Measurements from ENCODE around the gene TRIM7. TPM values are rescaled to one million over a fixed set of nuclear protein-coding genes. Genes with fewer than 3 reads are reported as not detected.
A peak's percentile ranks its signal among the peaks of the same experiment; 100 is the strongest.

Gene TRIM7
- total and polyA plus RNA-seq, 12 donors: 3.9 to 30.8 (median 6.0) TPM

DNA sequence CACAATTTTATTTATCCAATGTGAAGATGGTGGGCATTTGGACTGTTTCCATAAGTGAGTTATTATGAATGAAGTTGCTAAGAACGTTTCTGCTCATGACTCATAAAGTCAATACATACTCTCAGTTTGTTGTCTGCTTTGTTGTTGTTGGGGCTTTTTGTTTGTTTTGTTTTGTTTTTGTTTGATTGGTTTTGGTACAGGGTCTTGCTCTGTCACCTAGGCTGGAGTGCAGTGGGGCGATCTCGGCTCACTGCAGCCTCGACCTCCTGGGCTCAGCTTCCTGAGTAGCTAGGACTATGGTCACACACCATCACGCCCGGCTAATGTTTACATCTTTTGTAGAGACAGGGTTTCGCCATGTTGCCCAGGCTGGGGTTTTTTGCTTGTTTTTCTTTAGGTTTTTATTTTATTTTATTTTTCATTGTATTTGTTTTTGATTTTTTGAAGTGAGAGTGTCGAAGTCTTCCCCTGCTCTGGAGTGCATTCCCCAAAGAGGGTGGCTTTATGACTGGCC lies 18.0 kb downstream of the TRIM7 start:
- peak overlapping the region in 3 of 10 donors; percentile 59 to 81 (median 77) for H3K27ac ChIP-seq
- TF ChIP-seq, protein P1, sequence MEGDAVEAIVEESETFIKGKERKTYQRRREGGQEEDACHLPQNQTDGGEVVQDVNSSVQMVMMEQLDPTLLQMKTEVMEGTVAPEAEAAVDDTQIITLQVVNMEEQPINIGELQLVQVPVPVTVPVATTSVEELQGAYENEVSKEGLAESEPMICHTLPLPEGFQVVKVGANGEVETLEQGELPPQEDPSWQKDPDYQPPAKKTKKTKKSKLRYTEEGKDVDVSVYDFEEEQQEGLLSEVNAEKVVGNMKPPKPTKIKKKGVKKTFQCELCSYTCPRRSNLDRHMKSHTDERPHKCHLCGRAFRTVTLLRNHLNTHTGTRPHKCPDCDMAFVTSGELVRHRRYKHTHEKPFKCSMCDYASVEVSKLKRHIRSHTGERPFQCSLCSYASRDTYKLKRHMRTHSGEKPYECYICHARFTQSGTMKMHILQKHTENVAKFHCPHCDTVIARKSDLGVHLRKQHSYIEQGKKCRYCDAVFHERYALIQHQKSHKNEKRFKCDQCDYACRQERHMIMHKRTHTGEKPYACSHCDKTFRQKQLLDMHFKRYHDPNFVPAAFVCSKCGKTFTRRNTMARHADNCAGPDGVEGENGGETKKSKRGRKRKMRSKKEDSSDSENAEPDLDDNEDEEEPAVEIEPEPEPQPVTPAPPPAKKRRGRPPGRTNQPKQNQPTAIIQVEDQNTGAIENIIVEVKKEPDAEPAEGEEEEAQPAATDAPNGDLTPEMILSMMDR (IDR thresholded peaks at IDR 0.05): no peak
- ATAC-seq (no peak), DNase-seq (no peak)
- WGBS, 2 donors: 49 to 59% methylated on average over 8 of the region's 8 CpGs
- no peaks in the 10 kb centered on the region for H3K36me3 ChIP-seq
- H3K4me3 ChIP-seq: peak overlapping the region in 3 of 10 donors; percentile 75 to 95 (median 83)
- intact Hi-C loops (cut with DNase I): loop anchor here in 7 of 10 donors (5.0 to 10.0 kb wide), 5 partner anchors 58 to 402 kb away; partner anchors contain the start of genes TRIM52 (in 6 of the 7), MGAT1 (in 3 of the 7) and RACK1 (in 1 of the 7)
- peaks cover 0 to 51% (median 27%) of the 10 kb centered on the region in 9 donors for H3K4me1 ChIP-seq
- H3K9me3 ChIP-seq: no peaks in the 10 kb centered on the region
- H3K27me3 ChIP-seq: peaks cover 0 to 5% (median 0%) of the 10 kb centered on the region in 7 donors

DNA sequence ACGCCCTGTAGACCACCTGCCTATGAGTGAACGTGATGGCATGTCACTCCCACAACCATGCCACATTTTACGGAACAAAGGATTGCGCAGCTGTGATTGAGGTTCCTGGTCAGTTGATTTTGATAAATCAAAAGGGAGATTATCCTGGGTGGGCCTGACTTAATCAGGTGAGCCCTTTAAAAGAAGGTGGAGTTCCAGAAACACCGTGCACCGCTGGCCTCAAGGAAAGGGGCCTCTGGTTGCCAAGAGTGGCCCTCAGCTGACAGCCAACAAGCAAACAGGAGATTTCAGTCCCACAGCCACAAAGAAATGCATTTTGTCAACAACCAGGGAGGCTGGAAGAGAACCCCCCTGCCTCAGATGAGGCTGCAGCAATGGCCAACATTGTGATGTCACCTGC lies 19.0 kb downstream of the TRIM7 start:
- Histone ChIP-seq H3K27ac (no peak overlapping the region), H3K9me3 (no peaks in the 10 kb centered on the region), H3K27me3 (peaks cover 0 to 5% (median 0%) of the 10 kb centered on the region in 7 donors), H3K4me1 (peaks cover 0 to 53% (median 27%) of the 10 kb centered on the region in 9 donors), H3K36me3 (no peaks in the 10 kb centered on the region), H3K4me3 (no peak overlapping the region)
- TF ChIP-seq, protein P1 (IDR thresholded peaks at IDR 0.05): no peak
- intact Hi-C loops (cut with DNase I): loop anchor here in 7 of 10 donors (5.0 to 10.0 kb wide), 5 partner anchors 59 to 401 kb away; partner anchors contain the start of genes TRIM52 (in 6 of the 7), MGAT1 (in 3 of the 7) and RACK1 (in 1 of the 7)
- WGBS, 2 donors: 91% methylated on average over 6 of the region's 6 CpGs
- ATAC-seq (no peak), DNase-seq (no peak)

DNA sequence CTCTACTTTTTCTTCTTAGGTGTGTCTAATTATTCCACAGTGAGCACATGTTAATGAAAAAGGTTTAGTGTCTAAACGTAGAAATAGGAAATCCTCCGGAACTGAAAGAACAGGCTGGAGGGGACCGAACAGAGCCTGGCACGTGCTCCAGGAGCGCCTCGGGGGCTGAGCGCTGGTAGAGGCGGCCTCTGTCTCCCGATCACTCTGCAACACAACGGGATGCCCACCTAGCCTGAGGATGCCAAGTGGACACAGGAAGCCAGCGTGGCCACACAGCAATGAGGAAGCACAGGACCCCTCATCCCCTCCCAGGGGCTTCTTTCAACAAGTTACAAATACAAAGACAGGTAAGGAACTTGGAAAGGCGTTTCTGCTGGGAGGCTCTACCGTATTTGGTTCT lies 19.4 kb downstream of the TRIM7 start:
- no peak overlapping the region for H3K27ac ChIP-seq
- DNase-seq (no peak), ATAC-seq (no peak)
- no peaks in the 10 kb centered on the region for H3K36me3 ChIP-seq
- intact Hi-C loops (cut with DNase I): loop anchor here in 7 of 10 donors (5.0 to 10.0 kb wide), 5 partner anchors 59 to 401 kb away; partner anchors contain the start of genes TRIM52 (in 6 of the 7), MGAT1 (in 3 of the 7) and RACK1 (in 1 of the 7)
- H3K4me3 ChIP-seq: no peak overlapping the region
- TF ChIP-seq, protein P1 (IDR thresholded peaks at IDR 0.05): no peak
- peaks cover 0 to 5% (median 0%) of the 10 kb centered on the region in 7 donors for H3K27me3 ChIP-seq
- WGBS, 2 donors: 92 to 94% methylated on average over 13 of the region's 13 CpGs
- H3K9me3 ChIP-seq: no peaks in the 10 kb centered on the region
- peaks cover 0 to 48% (median 24%) of the 10 kb centered on the region in 9 donors for H3K4me1 ChIP-seq

DNA sequence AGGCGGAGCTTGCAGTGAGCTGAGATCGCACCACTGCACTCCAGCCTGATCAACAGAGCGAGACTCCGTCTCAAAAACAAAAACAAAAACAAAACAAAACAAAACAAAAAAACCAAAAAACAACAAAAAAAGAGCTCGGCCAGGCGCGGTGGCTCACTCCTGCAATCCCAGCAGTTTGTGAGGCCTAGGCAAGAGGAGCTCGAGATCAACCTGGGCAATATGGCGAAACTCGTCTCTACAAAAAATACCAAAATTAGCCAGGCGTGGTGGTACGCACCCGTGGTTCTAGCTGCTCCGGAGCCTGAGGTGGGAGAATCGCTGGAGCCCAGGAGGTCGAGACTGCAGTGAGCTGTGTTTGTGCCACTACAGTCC lies 20.2 kb downstream of the TRIM7 start:
- ATAC-seq: no peak
- intact Hi-C loops (cut with DNase I): loop anchor here in 8 of 10 donors (5.0 to 10.0 kb wide), 5 partner anchors 60 to 400 kb away; partner anchors contain the start of genes TRIM52 (in 7 of the 8), MGAT1 (in 3 of the 8) and RACK1 (in 1 of the 8)
- TF ChIP-seq, protein P1 (IDR thresholded peaks at IDR 0.05): no peak

More for the DNA sequence above, 20.2 kb downstream of the TRIM7 start:
- 76 to 85% methylated on average over 16 of the region's 16 CpGs for WGBS, 2 donors
- H3K9me3 ChIP-seq: no peaks in the 10 kb centered on the region
- DNase-seq: no peak
- peaks cover 0 to 41% (median 18%) of the 10 kb centered on the region in 9 donors for H3K4me1 ChIP-seq
- H3K27ac ChIP-seq: peak overlapping the region in 5 of 10 donors; percentile 23 to 76 (median 60)
- peak overlapping the region in 9 of 10 donors; percentile 47 to 66 (median 56) for H3K4me3 ChIP-seq
- H3K36me3 ChIP-seq: no peaks in the 10 kb centered on the region
- peaks cover 0 to 5% (median 0%) of the 10 kb centered on the region in 7 donors for H3K27me3 ChIP-seq

All from heart right ventricle (tissue), 16 donors.